Posterior vena cava (tissue), 2 donors: ENCODE measurements around the gene DTWD2. TPM values are rescaled to one million over a fixed set of nuclear protein-coding genes. Genes with fewer than 3 reads are reported as not detected.
"Not testable (repeated sequence)": the region's sequence is repeated elsewhere in the genome, so short reads cannot be mapped to it uniquely, and the experiment has no call there.

ENCODE experiments used
- DNase-seq: peaks from one replicate; pipeline ENCODE4 v3.0.0-alpha.2; 2020; ENCODE audit warnings: low spot score
- intact Hi-C, 2 donors: fragments of 100-400 bp; cut with DNase I; formaldehyde crosslinking; loops; one replicate each; pipeline versions ENCODE4 v1.14.1 to v1.14.2; 2022 to 2023
- total RNA-seq, 2 donors: library from RNA; stranded (reverse); fragmentation: NEBNext Ultra II Directional; extraction: Animal tissue kit (Norgen Biotek cat#: 25700); gene quantifications; one replicate each; pipeline ENCODE4 v1.2.1, GENCODE V29; 2021
- donor health status: DM: yes; HTN: yes; CAD: no.
- donor health status: DM: yes; HTN: yes; CAD: no.

The DTWD2 gene
- total RNA-seq, 2 donors from 2014 or later, result 7.6 to 8.5 TPM

DNA sequence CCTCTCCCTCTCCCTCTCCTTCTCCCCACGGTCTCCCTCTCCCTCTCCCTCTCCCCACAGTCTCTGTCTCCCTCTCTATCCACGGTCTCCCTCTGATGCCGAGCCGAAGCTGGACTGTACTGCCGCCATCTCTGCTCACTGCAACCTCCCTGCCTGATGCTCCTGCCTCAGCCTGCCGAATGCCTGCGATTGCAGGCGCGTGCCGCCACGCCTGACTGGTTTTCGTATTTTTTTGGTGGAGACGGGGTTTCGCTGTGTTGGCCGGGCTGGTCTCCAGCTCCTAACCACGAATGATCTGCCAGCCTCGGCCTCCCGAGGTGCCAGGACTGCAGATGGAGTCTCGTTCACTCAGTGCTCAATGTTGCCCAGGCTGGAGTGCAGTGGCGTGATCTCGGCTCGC lies 24.0 kb downstream of the DTWD2 start:
- DNase-seq, intact Hi-C loops: not testable (repeated sequence)

DNA sequence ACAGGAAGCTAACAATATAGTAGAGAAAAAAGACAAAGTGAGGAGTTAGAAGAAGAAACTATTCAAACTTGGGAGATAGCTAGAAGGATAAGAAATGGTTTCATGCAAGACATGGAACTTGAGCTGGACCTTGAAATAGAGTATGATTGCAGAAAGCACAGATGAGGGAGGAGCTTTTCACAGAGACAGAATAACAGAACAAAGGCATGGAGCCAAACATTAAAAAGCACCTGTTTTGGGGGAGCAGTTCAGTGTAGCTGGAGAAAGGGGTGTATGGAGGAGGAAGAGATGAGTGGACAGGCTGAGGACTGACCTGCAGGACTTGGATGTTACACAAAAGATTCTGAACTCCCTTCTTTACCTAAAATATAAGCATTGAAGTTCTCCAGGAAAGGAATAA lies 25.2 kb downstream of the DTWD2 start:
- DNase-seq, result no peak
- intact Hi-C loops, result no loop called here

DNA sequence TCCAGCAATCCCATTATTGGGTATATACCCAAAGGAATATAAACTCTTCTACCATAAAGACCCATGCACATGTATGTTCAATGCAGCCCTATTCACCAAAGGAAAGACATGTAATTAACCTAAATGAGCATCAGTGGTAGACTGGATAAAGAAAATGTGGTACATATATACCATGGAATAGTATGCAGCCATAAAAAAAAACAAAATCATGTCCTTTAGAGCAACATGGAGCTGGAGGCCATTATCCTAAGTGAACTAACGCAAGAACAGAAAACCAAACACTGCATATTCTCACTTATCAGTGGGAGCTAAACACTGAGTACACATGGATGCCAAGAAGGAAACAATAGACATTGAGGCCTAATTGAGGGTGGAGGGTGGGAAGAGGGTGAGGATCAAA lies 27.8 kb downstream of the DTWD2 start:
- DNase-seq, result no peak
- intact Hi-C loops, result no loop called here

DNA sequence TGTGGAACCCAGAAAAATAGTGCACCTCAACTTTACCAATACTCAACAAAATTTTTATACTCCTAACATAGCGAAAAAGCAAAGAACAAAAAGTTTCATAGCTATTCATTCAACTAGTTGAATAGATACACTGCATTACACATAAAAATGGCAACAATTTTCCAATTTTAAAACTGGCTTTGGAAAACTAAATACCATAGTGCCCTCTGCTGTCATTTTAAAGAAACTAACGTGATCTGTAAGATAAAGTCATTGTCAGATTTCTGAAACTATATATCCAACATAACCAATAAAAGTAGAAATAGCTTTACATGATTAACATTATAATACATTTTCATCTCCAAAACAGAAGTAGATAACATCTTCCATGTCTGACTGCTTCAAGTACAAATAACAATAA lies 31.6 kb downstream of the DTWD2 start:
- no peak for DNase-seq
- intact Hi-C loops, result no loop called here

DNA sequence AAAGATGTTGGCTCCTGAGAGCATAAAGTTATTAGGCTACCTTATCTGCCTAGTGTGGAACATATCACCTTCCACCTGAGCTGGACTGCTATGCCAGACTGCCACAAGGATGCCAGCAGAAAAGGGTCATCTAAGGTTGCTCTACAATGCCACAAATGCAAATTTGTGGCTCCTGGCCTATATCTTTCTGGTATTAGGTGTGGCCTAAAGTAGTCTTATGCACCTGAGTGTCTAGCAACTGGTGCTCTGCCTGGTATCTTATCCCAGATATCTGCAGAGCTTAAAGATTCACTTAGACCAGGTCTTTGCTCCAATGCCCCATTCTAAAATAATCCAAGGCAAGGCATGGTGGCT lies 34.7 kb downstream of the DTWD2 start:
- intact Hi-C loops, result no loop called here

DNA sequence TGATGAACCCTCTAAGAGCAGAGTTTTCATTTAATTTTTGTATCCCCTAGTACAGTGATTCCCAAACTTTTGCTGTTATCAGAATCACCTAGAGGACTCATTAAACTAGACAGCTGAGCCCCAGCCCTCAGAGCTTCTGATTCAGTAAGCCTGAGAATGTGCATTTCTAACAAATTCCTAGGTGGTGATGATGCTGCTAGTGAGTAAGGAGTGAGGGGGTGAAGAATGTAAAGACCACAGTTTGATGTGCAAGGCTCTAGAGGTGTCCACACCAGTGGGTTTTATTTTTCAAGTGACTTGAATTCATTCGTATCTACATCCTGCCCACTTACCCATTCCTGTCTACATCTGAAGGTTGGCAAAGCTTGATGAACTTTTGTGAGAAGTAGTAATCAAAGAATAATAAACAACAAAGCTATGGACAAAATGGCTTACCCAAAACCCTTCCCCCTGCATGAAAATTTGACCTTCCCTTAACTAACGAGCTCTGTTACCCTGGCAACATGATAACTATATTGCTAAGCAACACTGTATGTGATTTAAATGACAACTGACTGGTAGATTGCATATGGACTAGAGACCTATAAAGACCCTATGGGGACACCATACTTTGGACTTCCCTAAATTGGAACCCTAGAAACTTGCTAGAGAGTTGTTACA lies 35.2 kb downstream of the DTWD2 start:
- no peak for DNase-seq
- intact Hi-C loops, result no loop called here

More for the DNA sequence above, 34.7 kb downstream of the DTWD2 start:
- no peak for DNase-seq

DNA sequence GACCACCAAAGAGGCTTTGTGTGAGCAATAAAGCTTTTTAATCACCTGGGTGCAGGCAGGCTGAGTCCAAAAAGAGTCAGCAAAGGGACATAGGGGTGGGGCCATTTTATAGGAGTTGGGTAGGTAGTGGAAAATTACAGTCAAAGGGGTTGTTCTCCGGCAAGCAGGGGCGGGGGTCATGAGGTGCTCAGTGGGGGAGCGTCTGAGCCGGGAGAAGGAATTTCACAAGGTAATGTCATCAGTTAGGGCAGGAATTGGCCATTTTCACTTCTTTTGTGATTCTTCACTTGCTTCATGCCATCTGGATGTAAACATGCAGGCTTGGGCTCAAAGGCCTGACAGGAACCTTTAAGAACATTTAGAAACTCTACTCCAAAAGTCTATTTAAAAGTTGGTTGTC lies 36.0 kb downstream of the DTWD2 start:
- DNase-seq, intact Hi-C loops: not testable (repeated sequence)

DNA sequence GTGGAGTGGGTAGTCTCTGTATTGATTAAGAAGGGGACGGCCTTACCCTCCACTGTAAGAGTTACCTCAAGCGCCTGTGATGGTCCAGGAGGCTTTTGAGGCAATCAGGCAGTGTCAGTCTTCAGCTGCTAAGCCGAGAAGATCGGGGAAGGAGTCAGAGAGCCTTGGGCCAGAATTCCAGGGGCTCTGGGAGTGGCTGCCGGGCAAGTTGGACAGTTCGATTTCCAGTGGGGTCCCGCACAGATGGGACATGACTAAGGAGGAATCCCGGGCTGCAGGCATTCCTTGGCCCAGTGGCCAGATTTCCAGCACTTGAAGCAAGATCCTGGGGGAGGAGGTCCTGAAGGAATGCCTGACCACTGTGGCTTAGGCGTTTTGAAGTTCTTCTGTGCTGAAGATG lies 38.0 kb downstream of the DTWD2 start:
- DNase-seq, intact Hi-C loops: not testable (repeated sequence)

DNA sequence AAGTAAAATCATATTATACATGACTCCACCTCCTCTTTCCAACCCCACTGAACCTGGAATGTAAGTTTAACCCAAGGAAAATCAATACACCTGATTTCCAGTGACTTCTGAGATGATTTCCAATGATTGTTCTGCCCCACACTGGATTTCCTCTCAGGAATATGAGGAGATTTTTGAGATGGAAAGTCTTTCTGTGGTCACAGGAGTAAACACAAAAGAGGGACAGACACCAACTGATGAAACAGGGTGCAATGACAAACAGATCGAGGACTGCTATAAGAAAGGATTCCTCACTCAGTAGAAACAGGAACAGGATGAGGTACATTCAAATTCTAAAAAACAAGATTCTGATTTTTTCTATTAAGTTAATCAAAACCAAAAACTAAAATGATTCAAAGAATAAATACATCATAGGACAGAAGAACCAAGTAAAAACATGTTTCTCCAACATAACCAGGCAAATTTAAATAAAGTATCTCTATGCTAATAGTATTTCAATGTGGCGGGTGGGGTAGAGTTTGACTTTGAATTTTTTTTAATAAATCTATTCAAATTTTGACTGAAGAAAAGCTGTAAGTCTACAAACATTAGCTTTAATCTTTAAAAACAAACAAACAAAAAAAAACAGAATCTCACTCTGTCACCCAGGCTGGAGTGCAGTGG lies 42.1 kb downstream of the DTWD2 start:
- DNase-seq, result no peak
- intact Hi-C loops, result no loop called here

DNA sequence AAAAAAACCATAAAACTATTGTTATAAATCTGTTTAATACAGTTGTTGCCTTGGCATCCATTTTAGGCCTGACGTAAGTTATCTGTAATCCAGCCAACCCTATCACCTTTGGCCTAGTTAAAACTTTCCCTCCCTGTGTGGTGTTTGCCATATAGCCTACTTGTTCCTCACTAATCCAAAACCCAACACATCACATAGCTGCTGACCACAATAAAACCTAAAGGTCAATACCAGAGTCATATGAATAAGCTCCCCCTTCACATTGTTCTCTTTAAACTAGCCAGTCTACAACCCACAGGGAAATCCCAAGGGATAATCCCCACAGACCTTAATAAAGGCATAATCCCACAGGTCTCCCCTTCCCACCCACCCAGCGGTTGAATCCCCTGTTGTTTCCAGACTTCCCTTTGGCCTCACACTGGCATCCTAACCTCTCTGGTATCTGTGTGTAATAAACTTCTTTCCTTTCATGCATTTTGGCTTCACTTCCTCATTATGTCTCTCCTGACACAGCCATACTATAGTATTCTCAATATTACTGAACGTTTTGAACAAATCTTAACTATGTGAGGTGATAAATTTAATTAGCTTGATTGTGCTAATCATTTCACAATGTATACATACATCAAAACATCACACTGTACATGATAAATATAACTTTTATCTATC lies 50.8 kb downstream of the DTWD2 start:
- DNase-seq, result no peak
- intact Hi-C loops, result no loop called here

DNA sequence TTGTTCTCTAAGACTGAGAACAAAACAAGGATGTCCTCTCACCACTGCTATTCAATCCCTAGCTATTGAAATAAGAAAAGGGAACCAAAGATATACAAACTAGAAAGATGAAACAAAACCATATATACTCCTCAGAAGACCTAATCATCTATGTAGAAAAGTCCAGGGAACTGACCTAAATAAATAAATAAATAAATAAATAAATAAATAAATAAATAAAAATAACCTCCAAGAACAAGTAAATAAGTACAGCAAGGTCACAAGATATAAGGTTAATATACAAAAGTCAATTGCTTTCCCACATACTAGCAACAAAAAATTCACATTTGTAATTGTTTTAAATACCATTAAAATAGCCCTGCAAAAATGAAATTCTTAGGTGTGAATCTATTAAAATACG lies 54.6 kb downstream of the DTWD2 start:
- no peak for DNase-seq
- intact Hi-C loops, result no loop called here

DNA sequence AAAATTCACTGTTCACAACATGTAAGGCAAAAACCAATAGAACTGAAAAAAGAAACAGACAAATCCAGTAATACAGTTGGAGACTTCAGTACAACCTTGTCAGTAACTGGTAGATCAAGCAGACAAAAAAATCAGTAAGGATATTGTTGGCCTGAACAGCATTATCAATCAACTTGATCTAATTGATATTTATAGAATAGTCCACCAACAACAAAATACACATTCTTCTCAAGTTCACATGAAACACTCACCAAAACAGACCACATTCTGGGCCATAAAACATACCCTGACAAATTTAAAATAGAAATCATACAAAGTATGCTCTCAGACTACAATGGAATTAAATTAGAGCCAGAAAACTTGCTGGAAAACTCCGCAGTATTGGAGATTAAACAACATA lies 56.8 kb downstream of the DTWD2 start:
- DNase-seq, result no peak
- intact Hi-C loops, result no loop called here

DNA sequence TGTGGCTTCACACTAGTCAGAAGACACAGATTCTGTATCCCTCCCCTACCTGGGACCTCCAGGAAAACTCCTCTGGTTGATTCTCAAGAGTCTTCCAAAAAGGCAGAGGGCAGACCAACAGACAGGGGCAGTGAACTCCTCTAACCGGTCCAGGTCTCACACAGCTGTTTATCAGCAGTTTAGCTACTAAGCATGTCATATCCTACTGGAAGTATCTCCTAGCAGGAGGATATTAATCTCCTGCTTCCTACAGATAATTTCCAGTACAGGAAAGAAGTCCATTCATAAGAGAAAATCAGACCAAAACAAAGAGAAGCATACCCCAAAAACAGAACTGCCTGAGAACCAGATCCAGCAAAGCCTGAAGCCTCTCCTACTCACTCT lies 64.3 kb downstream of the DTWD2 start:
- no peak for DNase-seq
- intact Hi-C loops, result no loop called here

DNA sequence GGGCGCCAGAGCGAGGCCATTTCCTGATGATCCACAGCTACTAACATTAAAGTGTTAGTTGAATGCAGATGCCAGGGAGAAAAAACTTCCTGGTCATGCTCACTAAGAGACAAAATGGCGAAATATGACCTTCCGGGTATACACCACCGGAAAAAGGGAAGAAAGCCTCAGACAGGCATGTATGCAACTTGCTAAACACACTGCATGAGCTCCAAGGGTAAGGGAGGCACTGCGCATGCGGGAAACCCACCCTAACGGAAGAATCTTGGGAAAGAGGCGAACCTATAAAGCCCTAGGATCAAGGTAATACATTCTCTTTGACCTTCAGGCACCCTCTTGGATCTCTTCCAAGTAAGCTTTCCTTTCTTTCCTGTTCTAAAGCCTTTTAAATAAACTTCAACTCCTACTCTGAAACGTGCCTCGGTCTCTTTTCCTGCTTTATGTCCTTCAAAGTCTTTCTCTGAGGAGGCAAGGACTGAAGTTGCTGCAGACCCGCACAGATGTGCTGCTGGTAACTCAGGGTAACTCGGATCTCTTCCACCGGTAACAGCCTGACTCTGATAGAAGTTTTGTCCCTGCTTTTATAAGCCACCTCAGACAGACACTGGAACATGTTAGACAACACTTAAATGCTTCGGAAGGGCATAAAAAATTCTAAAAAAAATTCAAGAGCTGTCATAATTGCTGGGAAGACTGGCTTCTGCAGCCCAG lies 64.9 kb downstream of the DTWD2 start:
- DNase-seq, result no peak
- intact Hi-C loops, result no loop called here

DNA sequence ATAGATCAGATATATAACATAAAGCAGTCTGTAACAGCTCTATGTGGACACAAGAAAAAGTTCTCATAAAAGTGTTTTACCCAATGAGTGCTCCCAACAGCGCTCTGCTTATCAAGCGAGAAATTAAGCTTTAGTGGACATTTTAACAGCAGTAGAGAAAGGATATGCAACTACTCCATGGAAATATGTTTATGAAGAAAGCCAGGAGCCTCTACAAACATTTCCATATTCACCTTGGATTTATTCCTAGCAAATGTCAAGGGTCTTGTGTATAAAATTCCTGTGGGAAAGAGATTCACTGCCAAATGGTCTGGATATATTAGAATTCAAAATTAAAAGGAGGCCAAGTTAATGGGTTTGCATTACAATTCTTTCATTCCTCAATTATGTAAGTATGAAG lies 66.5 kb downstream of the DTWD2 start:
- no peak for DNase-seq
- intact Hi-C loops, result no loop called here

DNA sequence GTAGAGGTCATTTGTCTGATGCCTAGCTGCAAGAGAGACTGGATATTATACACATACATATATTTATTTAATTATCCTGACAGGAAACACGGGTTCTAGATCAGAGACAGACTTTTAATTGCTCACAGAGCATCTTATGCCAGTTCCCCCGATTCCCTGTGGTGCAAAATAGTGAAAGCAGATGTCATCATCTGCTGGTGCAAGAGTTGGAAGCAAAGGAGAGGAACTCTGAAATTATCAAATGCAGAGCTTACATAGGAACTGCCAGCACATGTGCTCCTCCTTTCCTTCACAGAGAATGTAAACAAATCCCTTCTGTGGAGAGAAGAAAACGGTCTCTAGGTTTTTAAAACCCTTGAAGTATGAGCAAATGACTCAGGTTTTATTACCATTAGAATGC lies 69.3 kb downstream of the DTWD2 start:
- no peak for DNase-seq
- intact Hi-C loops, result no loop called here

DNA sequence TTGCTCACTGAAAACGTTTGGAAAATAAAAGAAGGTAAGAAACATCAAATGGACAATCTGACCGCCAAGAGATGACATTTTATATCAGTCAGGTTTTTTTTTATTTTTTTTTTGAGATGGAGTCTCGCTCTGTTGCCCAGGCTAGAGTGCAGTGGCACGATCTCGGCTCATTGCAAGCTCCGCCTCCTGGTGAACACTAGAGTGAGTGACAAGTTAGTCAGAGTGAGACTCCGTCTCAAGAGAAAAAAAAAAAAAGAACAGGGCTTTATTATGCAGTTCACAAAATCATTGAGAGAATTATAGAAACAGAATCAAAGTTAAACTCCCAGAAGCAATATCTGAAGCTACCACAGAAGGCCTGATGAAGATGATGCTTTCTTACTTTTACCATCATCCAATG lies 70.1 kb downstream of the DTWD2 start:
- intact Hi-C loops, result no loop called here
- DNase-seq, result no peak

DNA sequence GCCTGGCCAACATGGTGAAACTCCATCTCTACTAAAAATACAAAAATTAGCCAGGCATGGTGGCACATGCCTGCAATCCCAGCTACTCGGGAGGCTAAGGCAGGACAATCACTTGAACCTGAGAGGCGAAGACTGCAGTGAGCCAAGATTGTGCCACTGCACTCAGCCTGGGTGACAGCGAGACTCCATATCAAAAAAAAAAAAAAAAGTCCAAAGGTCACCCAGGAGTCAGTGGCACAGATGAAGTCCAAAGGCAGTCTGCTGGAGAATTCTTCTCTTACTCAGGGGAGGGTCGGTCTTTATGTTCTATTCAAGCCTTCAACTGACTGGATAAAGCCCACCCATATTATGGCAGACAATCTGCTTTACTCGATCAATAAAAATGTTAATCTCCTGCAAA lies 80.8 kb downstream of the DTWD2 start:
- DNase-seq, intact Hi-C loops: not testable (repeated sequence)

DNA sequence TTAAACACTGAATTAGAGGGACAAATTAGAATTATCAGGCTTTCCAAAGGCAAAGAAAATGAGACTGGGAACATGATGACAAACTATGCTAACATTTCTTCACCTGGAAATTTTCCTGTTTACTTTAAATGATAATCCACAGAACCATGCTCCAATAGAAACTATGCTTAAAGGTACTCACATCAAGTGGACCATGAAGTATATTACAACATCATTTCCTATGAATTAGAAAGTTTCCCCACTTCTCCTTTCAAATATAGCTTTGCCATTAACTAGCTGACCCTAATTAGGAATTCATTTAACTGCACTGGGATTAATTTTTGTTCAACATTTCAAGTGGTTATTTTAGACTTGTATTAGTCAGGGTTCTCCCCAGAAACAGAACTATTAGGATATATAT lies 81.4 kb downstream of the DTWD2 start:
- no peak for DNase-seq
- intact Hi-C loops, result no loop called here

DNA sequence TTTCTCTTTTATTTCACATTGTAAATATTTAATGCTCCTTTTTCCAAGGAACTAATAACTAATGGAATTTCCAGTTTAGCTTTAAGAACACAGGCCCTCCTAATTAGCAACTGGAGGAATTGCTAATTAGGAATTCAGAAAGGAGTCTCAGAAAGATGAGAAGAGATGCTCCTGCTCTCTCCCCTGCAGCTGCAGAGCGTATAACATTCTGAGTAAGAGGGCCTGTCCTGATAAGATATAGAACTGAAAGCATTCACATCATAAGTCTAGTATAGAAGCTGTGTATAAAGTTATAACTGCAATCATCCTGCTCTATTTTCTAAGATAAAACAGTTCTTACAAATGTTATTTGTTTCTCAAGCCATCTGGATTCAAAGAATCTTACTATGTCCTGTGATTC lies 83.2 kb downstream of the DTWD2 start:
- intact Hi-C loops, result no loop called here
- no peak for DNase-seq
